H1 (cell line): Measurements from ENCODE around the gene ST3GAL3. TPM values are rescaled to one million over a fixed set of nuclear protein-coding genes. Genes with fewer than 3 reads are reported as not detected.

ENCODE experiments used
- CTCF ChIA-PET: fragments of 300-600 bp; sonication (Branson Sonifier 250); formaldehyde crosslinking; loops from one replicate; lab custom pipeline; 2021; ENCODE audit not compliant: partially characterized antibody; lab: Charles Lee
- POLR2A ChIA-PET: fragments of 300-600 bp; sonication (Branson Sonifier 250); formaldehyde crosslinking; loops from one replicate; lab custom pipeline; 2021; ENCODE audit warnings: inconsistent platforms; ENCODE audit not compliant: partially characterized antibody; lab: Charles Lee
- DNase-seq, 2 experiments: peaks; one replicate each; pipeline versions ENCODE4 v3.0.0 to v3.0.0-alpha.2; 2010 to 2022; ENCODE audit warnings: low spot score in 2 of 2, low read depth in 1 of 2, mixed read lengths in 1 of 2
- FAIRE-seq: peaks from 2 replicates; lab custom pipeline; 2011; peaks lifted over from hg19 to GRCh38; lab: Jason Lieb, UNC
- H2AFZ ChIP-seq: 2 replicates; pipeline ENCODE4 v1.8.1; 2012; ENCODE audit warnings: low read length, inconsistent platforms
- H2AK5ac ChIP-seq: 2 replicates; pipeline ENCODE4 v1.6.1; 2013; ENCODE audit warnings: low read depth, low read length
- H2BK120ac ChIP-seq: replicated peaks from 2 replicates; pipeline ENCODE3; 2013; ENCODE audit warnings: low read depth, low read length, inconsistent platforms
- H2BK12ac ChIP-seq: 2 replicates; pipeline ENCODE4 v1.6.1; 2013; ENCODE audit warnings: low read depth, low read length
- H2BK15ac ChIP-seq: 2 replicates; pipeline ENCODE4 v1.6.1; 2013; ENCODE audit warnings: low read length
- H2BK20ac ChIP-seq: 2 replicates; pipeline ENCODE4 v1.6.1; 2013; ENCODE audit warnings: low read length
- H2BK5ac ChIP-seq: 2 replicates; pipeline ENCODE4 v1.6.1; 2013; ENCODE audit warnings: low read depth, low read length
- H3K14ac ChIP-seq: 2 replicates; pipeline ENCODE4 v1.6.1; 2013; ENCODE audit warnings: inconsistent platforms; ENCODE audit not compliant: insufficient read length
- H3K18ac ChIP-seq: 2 replicates; pipeline ENCODE4 v1.6.1; 2013; ENCODE audit warnings: low read length; ENCODE audit errors: extremely low read depth
- H3K23ac ChIP-seq: 2 replicates; pipeline ENCODE4 v1.6.1; 2013; ENCODE audit warnings: inconsistent platforms; ENCODE audit not compliant: insufficient read length
- H3K23me2 ChIP-seq: 2 replicates; pipeline ENCODE4 v1.6.1; 2013; ENCODE audit warnings: low read depth, low read length
- H3K27ac ChIP-seq: 2 replicates; pipeline ENCODE4 v1.6.1; 2011; ENCODE audit warnings: low read depth, low read length, inconsistent platforms
- H3K27me3 ChIP-seq, 4 experiments: replicated peaks in 1 of 4; 1 replicate in 1 of 4; 2 replicates in 3 of 4; pipeline versions ENCODE4 v1.6.1 to v1.8.1; 2011 to 2013; ENCODE audit warnings: low read length in 3 of 4, mild to moderate bottlenecking in 3 of 4, inconsistent platforms in 2 of 4, mixed read lengths in 2 of 4, moderate library complexity in 1 of 4; ENCODE audit not compliant: control insufficient read depth in 3 of 4, insufficient read depth in 3 of 4; ENCODE audit errors: extremely low read depth in 1 of 4
- H3K36me3 ChIP-seq, 4 experiments: 2 replicates each; pipeline versions ENCODE4 v1.6.1 to v1.8.1; 2011 to 2013; ENCODE audit warnings: mild to moderate bottlenecking in 4 of 4, low read length in 3 of 4, moderate library complexity in 2 of 4, control low read depth in 1 of 4, inconsistent platforms in 1 of 4; ENCODE audit not compliant: insufficient read depth in 4 of 4, control insufficient read depth in 2 of 4
- H3K4ac ChIP-seq: replicated peaks from 2 replicates; pipeline ENCODE3; 2013; ENCODE audit warnings: low read length, low read depth, mixed read lengths, inconsistent platforms; ENCODE audit not compliant: insufficient read length
- H3K4me1 ChIP-seq, 4 experiments: replicated peaks in 1 of 4; 1 replicate in 1 of 4; 2 replicates in 3 of 4; pipeline versions ENCODE4 v1.6.1 to v1.8.1; 2011 to 2013; ENCODE audit warnings: low read length in 3 of 4, inconsistent platforms in 2 of 4, mixed read lengths in 1 of 4; ENCODE audit not compliant: insufficient read depth in 4 of 4, control insufficient read depth in 3 of 4
- H3K4me2 ChIP-seq, 2 experiments: 2 replicates each; pipeline versions ENCODE4 v1.6.1 to v1.8.1; 2011 to 2013; ENCODE audit warnings: low read depth in 2 of 2, low read length in 2 of 2, control low read depth in 1 of 2, inconsistent platforms in 1 of 2, mild to moderate bottlenecking in 1 of 2; ENCODE audit not compliant: insufficient read depth in 1 of 2
- H3K4me3 ChIP-seq, 4 experiments: fragments of 200-600, 300-600 bp in 1 of 4; sonication (generic), shearing (Covaris generic), sonication (Bioruptor Twin) in 1 of 4; 2 replicates each; pipeline versions ENCODE4 v1.5.1 to v1.8.1; 2011 to 2016; ENCODE audit warnings: low read length in 4 of 4, low read depth in 3 of 4, control low read depth in 2 of 4, inconsistent platforms in 2 of 4, mild to moderate bottlenecking in 2 of 4, mixed read lengths in 1 of 4, moderate library complexity in 1 of 4; ENCODE audit not compliant: insufficient read depth in 2 of 4; ENCODE audit errors: extremely low read depth in 1 of 4
- H3K56ac ChIP-seq: replicated peaks from 2 replicates; pipeline ENCODE3; 2013; ENCODE audit warnings: low read depth, mild to moderate bottlenecking, mixed read lengths, low read length, inconsistent platforms; ENCODE audit not compliant: insufficient read length
- H3K79me1 ChIP-seq: 2 replicates; pipeline ENCODE4 v1.6.1; 2013; ENCODE audit warnings: low read depth, low read length, control low read depth
- H3K79me2 ChIP-seq, 2 experiments: 2 replicates each; pipeline versions ENCODE4 v1.6.1 to v1.8.1; 2012 to 2013; ENCODE audit warnings: low read length in 2 of 2, mild to moderate bottlenecking in 2 of 2, inconsistent platforms in 1 of 2; ENCODE audit not compliant: insufficient read depth in 2 of 2, control insufficient read depth in 1 of 2
- H3K9ac ChIP-seq, 4 experiments: replicated peaks in 1 of 4; 1 replicate in 1 of 4; 2 replicates in 3 of 4; pipeline versions ENCODE4 v1.6.1 to v1.8.1; 2011 to 2013; ENCODE audit warnings: low read depth in 3 of 4, low read length in 3 of 4, control low read depth in 2 of 4, mild to moderate bottlenecking in 2 of 4, moderate library complexity in 2 of 4, inconsistent platforms in 1 of 4; ENCODE audit errors: extremely low read depth in 1 of 4
- H3K9me3 ChIP-seq, 2 experiments: 2 replicates each; pipeline versions ENCODE4 v1.6.1 to v1.8.1; 2012 to 2013; ENCODE audit warnings: mild to moderate bottlenecking in 2 of 2, moderate library complexity in 2 of 2, control low read depth in 1 of 2, inconsistent platforms in 1 of 2, low read depth in 1 of 2, low read length in 1 of 2, mixed read lengths in 1 of 2; ENCODE audit not compliant: insufficient read depth in 2 of 2
- H4K20me1 ChIP-seq, 2 experiments: replicated peaks in 1 of 2; 2 replicates each; pipeline versions ENCODE3 to v1.8.1; 2011 to 2013; ENCODE audit warnings: inconsistent platforms in 2 of 2, low read length in 2 of 2, mild to moderate bottlenecking in 1 of 2; ENCODE audit not compliant: insufficient read depth in 2 of 2, control insufficient read depth in 1 of 2
- H4K5ac ChIP-seq: 2 replicates; pipeline ENCODE4 v1.6.1; 2013; ENCODE audit warnings: low read length, low read depth, mixed read lengths, inconsistent platforms; ENCODE audit not compliant: insufficient read length
- H4K8ac ChIP-seq: 2 replicates; pipeline ENCODE4 v1.8.0; 2013; ENCODE audit warnings: mild to moderate bottlenecking, moderate library complexity, low read length, inconsistent platforms; ENCODE audit not compliant: insufficient read depth; ENCODE audit errors: extremely low read depth
- H4K91ac ChIP-seq: replicated peaks from 2 replicates; pipeline ENCODE3; 2013; ENCODE audit warnings: low read length, mixed read lengths, inconsistent platforms; ENCODE audit not compliant: insufficient read length
- CEBPB ChIP-seq: IDR thresholded peaks from 2 replicates; pipeline ENCODE4 v1.6.1; 2012; ENCODE audit warnings: low read depth, low read length
- EGR1 ChIP-seq: IDR thresholded peaks from 2 replicates; pipeline ENCODE4 v1.6.1; 2011; ENCODE audit warnings: low read depth, low read length, borderline replicate concordance
- GABPA ChIP-seq: IDR thresholded peaks from 2 replicates; pipeline ENCODE4 v1.6.1; 2011; ENCODE audit warnings: mild to moderate bottlenecking, low read length, moderate library complexity, borderline replicate concordance; ENCODE audit not compliant: insufficient read depth
- HDAC6 ChIP-seq: IDR thresholded peaks from one replicate; pipeline ENCODE4 v1.7.1; 2012; ENCODE audit warnings: low read depth, mild to moderate bottlenecking, inconsistent platforms, low read length, moderate library complexity
- JUND ChIP-seq: IDR thresholded peaks from 2 replicates; pipeline ENCODE4 v1.6.1; 2011; ENCODE audit warnings: mild to moderate bottlenecking, improper control_type of control experiment, low read length
- KDM1A ChIP-seq: fragments of 200-600, 300-600 bp; sonication (generic); IDR thresholded peaks from 2 replicates; pipeline ENCODE4 v1.7.1; 2016; ENCODE audit warnings: mild to moderate bottlenecking, low read length, borderline replicate concordance
- NRF1 ChIP-seq: IDR thresholded peaks from 2 replicates; pipeline ENCODE4 v1.6.1; 2011; ENCODE audit warnings: mild to moderate bottlenecking, low read depth, low read length, improper control_type of control experiment
- POLR2AphosphoS5 ChIP-seq: IDR thresholded peaks from 2 replicates; pipeline ENCODE4 v1.6.1; 2011; ENCODE audit warnings: low read depth, low read length
- SP1 ChIP-seq: IDR thresholded peaks from 2 replicates; pipeline ENCODE4 v1.6.1; 2011; ENCODE audit warnings: low read depth, low read length
- TCF12 ChIP-seq: IDR thresholded peaks from 2 replicates; pipeline ENCODE4 v1.6.1; 2011; ENCODE audit warnings: low read depth, mild to moderate bottlenecking, low read length
- polyA plus RNA-seq, 7 experiments: library from polyadenylated mRNA; depleted of rRNA in 3 of 7; stranded (reverse) in 5 of 7; unstranded in 2 of 7; fragments of >200 nt in 5 of 7; fragments of 200-250 nt in 2 of 7; gene quantifications; 1 replicate in 5 of 7; 2 replicates in 1 of 7; 4 replicates in 1 of 7; pipeline versions ENCODE4 v1.2.1 to v1.2.3, GENCODE V29; 2011 to 2013; ENCODE audit warnings: missing spikeins in 2 of 7, mixed read lengths in 2 of 7
- total RNA-seq: library from RNA; stranded (reverse); fragmentation: NEBNext Ultra II Directional; extraction: Animal tissue kit (Norgen Biotek cat#: 25700); gene quantifications from 2 replicates; pipeline ENCODE4 v1.2.1, GENCODE V29; 2021
- TF ChIP-seq, protein P1 (sequence below): IDR thresholded peaks from 2 replicates; pipeline ENCODE4 v1.6.1; 2011; ENCODE audit warnings: low read length, improper control_type of control experiment
- TF ChIP-seq, protein P2 (sequence below): IDR thresholded peaks from 2 replicates; pipeline ENCODE4 v1.6.1; 2012; ENCODE audit warnings: inconsistent platforms

Gene ST3GAL3
- total and polyA plus RNA-seq, 2 of the 8 experiments (the other 6 are each of a cell fraction or from before 2014, with no cell fraction given) = 6.8 to 7.0 TPM

DNA sequence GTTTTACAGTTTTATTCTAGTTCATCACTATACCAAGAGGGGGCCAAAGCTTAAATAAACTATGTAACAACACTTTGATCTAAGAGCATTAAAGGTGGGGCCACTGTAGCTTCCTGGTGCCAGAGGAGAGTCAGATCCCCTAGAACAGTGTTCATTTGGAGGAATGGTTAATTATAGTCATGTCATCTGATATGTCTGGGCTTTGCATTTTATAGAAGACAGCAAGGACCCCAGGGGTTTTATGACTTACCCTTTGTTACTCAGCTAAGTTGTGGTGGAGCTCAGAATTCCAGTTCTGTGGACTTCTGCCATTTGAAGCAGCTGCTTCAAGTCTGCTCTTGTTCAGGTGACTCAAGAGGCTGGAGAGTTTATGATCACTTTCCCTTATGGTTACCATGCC lies 40.7 kb upstream of the ST3GAL3 start:
- H3K79me2 ChIP-seq = peaks cover 0 to 9% of the 10 kb centered on the region in 2 experiments; a peak in 2 of 4 replicates
- no peak for FAIRE-seq
- no peaks in the 10 kb centered on the region for H3K23me2 ChIP-seq
- TF ChIP-seq TCF12 (no peak), EGR1 (no peak), NRF1 (no peak), SP1 (no peak), POLR2AphosphoS5 (no peak), CEBPB (no peak), HDAC6 (no peak), KDM1A (no peak), JUND (no peak), GABPA (no peak)
- TF ChIP-seq, protein P1, sequence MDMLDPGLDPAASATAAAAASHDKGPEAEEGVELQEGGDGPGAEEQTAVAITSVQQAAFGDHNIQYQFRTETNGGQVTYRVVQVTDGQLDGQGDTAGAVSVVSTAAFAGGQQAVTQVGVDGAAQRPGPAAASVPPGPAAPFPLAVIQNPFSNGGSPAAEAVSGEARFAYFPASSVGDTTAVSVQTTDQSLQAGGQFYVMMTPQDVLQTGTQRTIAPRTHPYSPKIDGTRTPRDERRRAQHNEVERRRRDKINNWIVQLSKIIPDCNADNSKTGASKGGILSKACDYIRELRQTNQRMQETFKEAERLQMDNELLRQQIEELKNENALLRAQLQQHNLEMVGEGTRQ = no peak
- TF ChIP-seq, protein P2, sequence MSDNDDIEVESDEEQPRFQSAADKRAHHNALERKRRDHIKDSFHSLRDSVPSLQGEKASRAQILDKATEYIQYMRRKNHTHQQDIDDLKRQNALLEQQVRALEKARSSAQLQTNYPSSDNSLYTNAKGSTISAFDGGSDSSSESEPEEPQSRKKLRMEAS = no peak
- peaks cover 68 to 100% (median 87%) of the 10 kb centered on the region in 4 experiments for H3K36me3 ChIP-seq
- no peak overlapping the region for H4K5ac ChIP-seq
- H3K4me3 ChIP-seq = no peak overlapping the region
- POLR2A ChIA-PET = interaction anchor here (0.7 to 33.6 kb wide), 11 partner anchors 6 to 272 kb away, joined by 3 to 651 read pairs (median 3); partner anchors contain the start of gene KDM4A
- no peaks in the 10 kb centered on the region for H3K9me3 ChIP-seq
- no peak overlapping the region for H3K4ac ChIP-seq
- no peak overlapping the region for H2BK12ac ChIP-seq
- peaks cover 9% of the 10 kb centered on the region for H3K79me1 ChIP-seq
- no peak overlapping the region for H2BK5ac ChIP-seq
- no peak overlapping the region for H2AK5ac ChIP-seq
- no peak overlapping the region for H3K9ac ChIP-seq
- no peak overlapping the region for H2BK120ac ChIP-seq
- H3K18ac ChIP-seq = no peak overlapping the region
- peaks cover 0 to under 1% (median 0%) of the 10 kb centered on the region in 4 experiments; a peak in 1 of 7 replicates for H3K4me1 ChIP-seq
- CTCF ChIA-PET = interaction anchor here (0.8 to 2.0 kb wide), 8 partner anchors 8 to 224 kb away, joined by 3 to 9 read pairs (median 4); partner anchors contain the start of gene KDM4A
- no peak overlapping the region for H4K91ac ChIP-seq
- H4K20me1 ChIP-seq = peaks cover 9 to 15% of the 10 kb centered on the region in 2 experiments
- H3K27me3 ChIP-seq = no peaks in the 10 kb centered on the region
- no peak overlapping the region for H3K27ac ChIP-seq
- H2AFZ ChIP-seq = no peak overlapping the region
- no peak overlapping the region for H3K56ac ChIP-seq
- H3K14ac ChIP-seq = no peak overlapping the region
- H3K23ac ChIP-seq = no peak overlapping the region
- DNase-seq = no peak
- no peak overlapping the region for H2BK20ac ChIP-seq
- H3K4me2 ChIP-seq = no peak overlapping the region
- H4K8ac ChIP-seq = no peak overlapping the region
- no peak overlapping the region for H2BK15ac ChIP-seq
